Measurements from ENCODE around the gene NSMCE3.

The NSMCE3 gene

DNA sequence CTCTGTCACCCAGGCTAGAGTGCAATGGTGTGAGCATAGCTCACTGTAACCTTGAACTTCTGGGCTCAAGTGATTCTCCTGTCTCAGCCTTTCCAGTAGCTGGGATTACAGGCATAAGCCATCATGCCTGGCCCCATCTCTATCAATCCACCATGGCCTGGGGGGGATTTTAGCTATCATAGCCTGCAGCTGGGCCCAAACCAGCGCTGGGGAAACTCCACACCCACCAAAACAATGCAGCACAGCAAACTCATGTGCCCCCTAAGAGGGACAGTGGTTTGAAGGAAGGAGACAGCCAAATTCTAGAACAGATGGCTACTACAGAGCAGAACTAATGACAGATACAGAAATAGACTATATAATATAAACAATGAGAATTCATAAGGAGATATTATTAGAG is 13.8 kb upstream of the NSMCE3 start:
- H3K27ac Mint-ChIP-seq: no peak overlapping the region
- no peak overlapping the region for H3K4me3 Mint-ChIP-seq
- H3K36me3 Mint-ChIP-seq (ENCODE audit: low read depth): no peaks in the 10 kb centered on the region
- H3K4me1 Mint-ChIP-seq (ENCODE audit: low read depth): no peaks in the 10 kb centered on the region
- no peaks in the 10 kb centered on the region for H3K9me3 Mint-ChIP-seq
- intact Hi-C loops (cut with micrococcal nuclease): no loop called here
- peaks cover 14% of the 10 kb centered on the region for H3K27me3 Mint-ChIP-seq

DNA sequence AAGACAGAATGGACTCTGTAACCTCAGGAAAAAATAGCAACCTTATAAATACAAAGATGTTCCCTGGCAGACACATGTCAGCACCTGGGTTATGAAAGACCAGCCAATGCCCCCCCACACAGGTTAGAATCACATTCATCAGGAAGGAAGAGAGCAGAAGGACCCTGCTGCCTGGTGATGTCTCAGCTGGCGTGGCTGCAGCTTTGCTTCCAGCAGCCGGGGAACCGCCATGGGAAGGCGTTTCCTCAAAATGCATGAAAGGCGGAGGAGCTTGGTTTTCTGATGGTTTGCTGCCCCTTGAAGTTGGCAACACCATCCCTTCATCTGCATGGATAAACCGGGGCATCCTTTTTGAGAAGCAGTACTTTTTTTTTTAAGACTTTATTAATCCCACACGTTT is 10.9 kb upstream of the NSMCE3 start:
- Mint-ChIP-seq H3K27me3 (peaks cover 13% of the 10 kb centered on the region), H3K36me3 (ENCODE audit: low read depth) (no peaks in the 10 kb centered on the region), H3K27ac (no peak overlapping the region), H3K9me3 (no peaks in the 10 kb centered on the region), H3K4me3 (no peak overlapping the region), H3K4me1 (ENCODE audit: low read depth) (no peaks in the 10 kb centered on the region)
- intact Hi-C loops (cut with micrococcal nuclease): no loop called here

DNA sequence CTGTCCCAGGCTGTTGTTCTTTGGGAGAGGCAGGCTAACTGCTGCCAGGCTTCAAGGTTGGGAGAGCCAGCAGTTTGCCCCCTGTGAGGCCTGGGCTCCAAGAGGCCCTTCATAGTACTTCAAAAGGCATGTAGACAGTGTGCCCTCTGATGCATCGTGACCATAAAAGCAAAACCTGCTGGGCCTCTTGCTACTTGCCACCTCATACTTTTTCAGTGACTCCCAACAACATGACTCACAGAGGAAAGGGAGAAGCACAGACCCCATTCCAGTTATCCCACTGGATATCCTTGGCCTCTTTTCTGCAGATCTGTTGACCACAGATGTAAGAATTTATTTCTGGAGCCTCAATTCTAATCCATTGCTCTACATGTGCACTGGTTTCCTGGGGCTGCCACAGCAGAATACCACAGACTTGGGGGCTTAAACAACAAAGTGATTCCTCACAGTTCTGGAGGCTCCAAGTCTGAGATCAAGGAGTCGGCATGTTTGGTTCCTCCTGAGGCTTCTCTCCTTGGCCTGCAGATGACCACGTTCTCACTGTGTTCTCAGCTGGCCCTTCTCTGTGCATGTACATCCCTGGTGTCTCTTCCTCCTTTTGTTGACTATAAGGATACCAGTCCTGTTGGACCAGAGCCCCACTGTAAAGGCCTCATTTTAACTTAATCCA is 8.9 kb upstream of the NSMCE3 start:
- no peak overlapping the region for H3K27ac Mint-ChIP-seq
- H3K36me3 Mint-ChIP-seq (ENCODE audit: low read depth): no peaks in the 10 kb centered on the region
- peaks cover 10% of the 10 kb centered on the region for H3K27me3 Mint-ChIP-seq
- no peaks in the 10 kb centered on the region for H3K9me3 Mint-ChIP-seq
- no peaks in the 10 kb centered on the region for H3K4me1 Mint-ChIP-seq (ENCODE audit: low read depth)
- H3K4me3 Mint-ChIP-seq: no peak overlapping the region
- intact Hi-C loops (cut with micrococcal nuclease): loop anchor here (2.0 kb wide), 1 partner anchor 20 kb away; no protein-coding TSS in a partner anchor

DNA sequence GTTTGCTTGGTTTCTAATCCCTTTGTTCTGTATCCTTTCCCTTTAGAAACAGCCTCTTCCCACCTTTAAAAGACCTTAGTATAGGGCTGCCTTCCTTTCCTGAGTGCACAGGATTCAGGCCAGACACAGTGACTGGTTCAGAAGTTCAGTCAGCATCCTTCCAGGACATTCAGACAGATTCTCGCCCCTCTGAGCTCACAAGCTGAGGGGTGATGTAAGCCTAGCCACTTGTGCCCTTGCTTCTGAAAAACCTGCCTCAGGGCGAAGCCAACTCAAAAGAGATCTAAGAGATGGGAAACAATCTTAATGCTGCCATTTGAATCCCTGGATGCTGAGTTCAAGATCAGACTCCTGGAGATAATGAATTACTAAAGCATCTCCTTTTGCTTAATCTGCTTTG is 6.7 kb upstream of the NSMCE3 start:
- no peaks in the 10 kb centered on the region for H3K36me3 Mint-ChIP-seq (ENCODE audit: low read depth)
- H3K27ac Mint-ChIP-seq: no peak overlapping the region
- H3K9me3 Mint-ChIP-seq: no peaks in the 10 kb centered on the region
- intact Hi-C loops (cut with micrococcal nuclease): no loop called here
- H3K27me3 Mint-ChIP-seq: peaks cover 10% of the 10 kb centered on the region
- H3K4me1 Mint-ChIP-seq (ENCODE audit: low read depth): no peaks in the 10 kb centered on the region
- H3K4me3 Mint-ChIP-seq: no peak overlapping the region

DNA sequence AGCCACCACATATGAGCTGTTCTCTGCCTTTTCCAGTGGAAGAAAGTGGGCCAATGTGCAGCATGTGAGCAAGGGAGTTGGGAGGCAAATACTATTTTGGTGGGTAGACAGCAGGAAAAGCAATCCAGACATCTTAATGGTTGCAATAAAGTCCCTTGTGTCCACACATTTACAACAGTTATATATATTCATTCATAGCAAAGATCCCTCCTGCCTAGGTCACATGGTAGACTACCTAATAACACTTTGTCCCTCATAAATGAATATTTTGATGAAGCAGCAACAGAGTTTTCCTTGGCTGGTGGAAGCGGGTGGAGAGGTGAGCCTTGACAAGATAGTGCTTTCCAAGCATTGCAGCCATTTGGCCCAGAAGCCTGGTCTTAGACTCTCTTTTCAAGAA is 6.2 kb upstream of the NSMCE3 start:
- Mint-ChIP-seq H3K9me3 (no peaks in the 10 kb centered on the region), H3K36me3 (ENCODE audit: low read depth) (no peaks in the 10 kb centered on the region), H3K27me3 (peaks cover 10% of the 10 kb centered on the region), H3K4me1 (ENCODE audit: low read depth) (no peaks in the 10 kb centered on the region), H3K4me3 (no peak overlapping the region), H3K27ac (no peak overlapping the region)
- intact Hi-C loops (cut with micrococcal nuclease): no loop called here

DNA sequence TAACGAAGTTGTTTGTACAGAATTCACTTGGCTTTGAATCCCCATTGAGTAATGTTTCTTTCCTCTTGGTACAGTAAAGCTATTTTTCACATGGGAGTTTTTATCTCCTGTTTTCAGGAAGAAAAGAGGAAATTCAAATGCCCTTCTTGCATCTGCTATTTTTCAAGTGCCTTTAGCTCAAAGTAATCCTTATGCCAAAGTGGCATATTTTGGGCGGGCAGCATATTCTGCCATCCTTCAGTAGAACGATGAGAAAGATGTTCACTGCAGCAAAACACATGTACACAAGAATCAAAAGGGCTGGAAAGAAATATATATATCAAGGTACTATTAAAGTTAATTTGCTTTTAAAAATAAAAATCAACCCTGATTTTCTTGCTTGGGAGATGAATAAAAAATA is 5.3 kb upstream of the NSMCE3 start:
- Mint-ChIP-seq H3K27me3 (peaks cover 3% of the 10 kb centered on the region), H3K27ac (no peak overlapping the region), H3K36me3 (ENCODE audit: low read depth) (peaks cover 2% of the 10 kb centered on the region), H3K4me3 (no peak overlapping the region), H3K9me3 (no peaks in the 10 kb centered on the region), H3K4me1 (ENCODE audit: low read depth) (no peaks in the 10 kb centered on the region)
- intact Hi-C loops (cut with micrococcal nuclease): no loop called here

DNA sequence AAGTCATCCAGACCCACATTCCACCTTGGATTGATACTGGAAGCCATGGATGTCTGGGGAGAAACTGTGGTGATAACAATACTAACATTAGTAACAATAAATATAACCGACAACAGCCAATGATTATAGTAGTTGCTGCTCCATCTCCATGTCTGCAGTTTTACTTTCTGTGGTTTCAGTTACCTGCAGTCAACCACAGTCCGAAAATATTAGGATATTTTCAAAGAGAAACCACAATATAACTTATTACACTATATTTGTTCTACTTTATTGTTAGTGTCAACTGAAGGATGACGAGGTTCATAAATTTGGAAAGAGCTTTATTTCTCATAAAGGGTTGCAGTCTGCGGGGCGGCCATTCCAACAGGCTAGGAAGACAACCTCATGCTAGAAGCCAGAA is 2.6 kb upstream of the NSMCE3 start:
- Mint-ChIP-seq H3K4me3 (no peak overlapping the region), H3K27ac (no peak overlapping the region), H3K4me1 (ENCODE audit: low read depth) (peaks cover 13% of the 10 kb centered on the region), H3K27me3 (peaks cover 2% of the 10 kb centered on the region), H3K9me3 (no peaks in the 10 kb centered on the region), H3K36me3 (ENCODE audit: low read depth) (peaks cover 13% of the 10 kb centered on the region)
- intact Hi-C loops (cut with micrococcal nuclease): no loop called here

DNA sequence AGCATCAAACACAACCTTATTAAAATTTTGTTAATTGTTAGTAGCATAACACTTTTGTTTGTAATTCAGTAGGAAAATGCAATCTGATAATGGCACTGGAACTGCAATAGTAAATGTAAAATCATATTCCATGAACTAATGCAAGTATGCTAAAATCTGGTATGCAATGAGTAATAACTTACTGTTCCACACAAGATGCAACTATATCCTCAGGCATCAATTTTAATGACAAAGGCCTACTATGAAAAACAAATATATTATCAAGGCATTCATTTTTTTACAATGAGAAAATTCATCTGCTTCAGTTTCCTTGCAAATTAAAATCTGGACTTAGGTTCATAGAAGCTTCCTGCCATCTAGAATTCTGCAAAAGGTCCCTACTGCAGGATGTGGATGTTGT is 1.4 kb upstream of the NSMCE3 start:
- Mint-ChIP-seq H3K27ac (no peak overlapping the region), H3K4me3 (no peak overlapping the region), H3K27me3 (peaks cover 2% of the 10 kb centered on the region), H3K4me1 (ENCODE audit: low read depth) (peaks cover 26% of the 10 kb centered on the region), H3K36me3 (ENCODE audit: low read depth) (peaks cover 13% of the 10 kb centered on the region), H3K9me3 (no peaks in the 10 kb centered on the region)
- intact Hi-C loops (cut with micrococcal nuclease): no loop called here

DNA sequence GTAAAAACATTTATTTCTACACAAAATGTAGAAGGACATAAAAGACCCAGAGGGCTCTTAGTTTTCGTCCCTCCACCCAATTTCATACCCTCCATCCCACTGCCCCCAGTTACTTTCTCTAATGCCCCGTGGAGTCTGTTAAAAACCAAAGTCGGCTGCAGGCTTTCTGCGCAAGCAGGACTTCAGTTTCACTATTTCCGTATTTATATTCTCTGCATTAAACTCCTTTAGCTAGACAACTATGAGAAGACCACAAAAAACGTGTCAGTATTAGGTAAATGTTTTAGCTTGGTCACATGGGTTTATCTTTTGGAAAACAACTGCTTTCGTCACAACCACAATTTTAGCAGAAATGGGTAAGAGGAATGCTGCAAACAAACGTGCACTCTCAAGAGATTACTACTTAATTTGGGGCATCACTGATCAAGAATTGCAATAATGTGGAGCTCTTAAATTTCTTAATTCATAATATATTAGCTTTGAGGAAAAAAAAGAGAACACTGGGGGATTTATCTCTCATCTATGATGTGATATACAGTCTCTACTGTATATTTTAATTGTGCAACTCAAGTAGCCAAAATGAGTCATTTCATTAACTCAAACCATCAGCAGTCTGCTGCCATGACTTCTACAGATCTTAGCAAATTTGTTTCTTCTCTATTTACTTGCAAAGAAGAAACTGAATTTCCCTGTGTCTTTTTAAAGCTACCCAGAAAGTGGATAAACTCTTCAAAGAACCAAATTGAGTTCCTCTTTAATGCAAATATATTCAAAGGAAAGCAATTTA is 740 bp upstream of the NSMCE3 start:
- Mint-ChIP-seq H3K27me3 (peaks cover 2% of the 10 kb centered on the region), H3K4me3 (peak overlapping the region; percentile 95), H3K36me3 (ENCODE audit: low read depth) (peaks cover 13% of the 10 kb centered on the region), H3K4me1 (ENCODE audit: low read depth) (peaks cover 31% of the 10 kb centered on the region), H3K27ac (peak overlapping the region; percentile 89), H3K9me3 (no peaks in the 10 kb centered on the region)
- intact Hi-C loops (cut with micrococcal nuclease): no loop called here

DNA sequence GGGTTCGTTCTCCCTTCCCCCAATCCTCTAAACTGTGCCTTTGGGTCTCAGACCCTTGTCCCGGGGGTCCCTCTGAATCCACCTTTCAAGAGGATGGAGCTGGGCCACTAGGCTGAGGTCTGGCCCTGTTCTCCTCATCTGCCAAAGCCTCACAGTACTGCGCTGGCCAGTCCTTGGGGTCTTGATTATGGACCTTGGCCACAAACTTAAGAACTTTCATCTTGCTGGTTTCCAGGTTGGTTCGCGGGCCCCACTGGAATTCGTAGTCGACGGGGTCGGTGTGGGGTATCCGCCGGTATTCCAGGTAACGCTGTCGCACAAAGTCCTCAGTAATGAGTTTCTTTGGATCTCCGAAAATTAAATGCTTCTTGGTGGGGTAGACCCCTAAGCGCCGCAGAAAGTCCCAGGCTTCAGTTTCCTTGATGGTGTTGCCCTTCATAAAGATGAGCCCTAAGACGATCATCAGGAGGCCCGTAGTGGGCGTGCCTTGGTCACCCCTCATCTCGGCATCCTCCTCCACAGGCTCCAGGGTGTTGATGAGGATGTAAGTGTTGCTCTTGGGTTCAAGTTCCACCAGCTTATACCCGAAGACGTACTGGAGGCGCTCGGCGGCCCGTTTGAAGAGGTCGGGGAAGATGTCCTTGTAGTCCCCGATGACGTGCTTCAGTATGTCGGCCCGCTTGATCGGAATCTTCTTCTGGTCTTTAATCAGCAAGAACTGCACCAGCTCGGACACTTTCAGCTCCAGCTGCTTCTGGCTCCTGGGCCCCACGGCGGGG is 727 bp downstream of the NSMCE3 start:
- no peaks in the 10 kb centered on the region for H3K9me3 Mint-ChIP-seq
- peaks cover 13% of the 10 kb centered on the region for H3K36me3 Mint-ChIP-seq (ENCODE audit: low read depth)
- intact Hi-C loops (cut with micrococcal nuclease): no loop called here
- H3K27ac Mint-ChIP-seq: peak overlapping the region; percentile 89
- H3K27me3 Mint-ChIP-seq: no peaks in the 10 kb centered on the region
- H3K4me1 Mint-ChIP-seq (ENCODE audit: low read depth): peaks cover 31% of the 10 kb centered on the region
- peak overlapping the region; percentile 95 for H3K4me3 Mint-ChIP-seq

DNA sequence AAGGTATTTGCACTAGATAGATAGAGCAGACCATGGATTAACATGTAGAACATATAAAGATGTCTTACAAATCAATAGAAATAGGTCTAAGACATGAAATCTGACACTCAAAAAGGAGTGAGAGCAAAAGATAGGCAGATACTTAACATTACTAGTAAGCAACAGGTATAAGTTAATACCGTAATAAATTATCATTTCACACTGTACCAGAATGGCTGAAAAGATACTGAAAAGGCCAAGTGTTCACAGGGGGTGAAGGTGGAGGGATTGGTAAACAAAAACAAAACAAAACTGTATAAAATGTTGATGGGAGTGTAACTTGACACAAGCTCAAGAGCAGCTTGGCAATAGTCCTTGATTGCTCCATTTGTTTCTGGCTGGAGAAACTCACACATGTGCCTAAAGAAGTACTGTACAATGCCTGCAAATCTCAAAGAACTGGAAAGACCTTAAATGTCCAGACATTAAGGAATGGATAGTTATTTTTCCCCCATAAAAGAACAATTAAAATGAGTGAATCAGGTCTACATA is 3.5 kb downstream of the NSMCE3 start:
- Mint-ChIP-seq H3K27ac (no peak overlapping the region), H3K9me3 (no peaks in the 10 kb centered on the region), H3K4me3 (no peak overlapping the region), H3K27me3 (no peaks in the 10 kb centered on the region), H3K4me1 (ENCODE audit: low read depth) (peaks cover 31% of the 10 kb centered on the region), H3K36me3 (ENCODE audit: low read depth) (peaks cover 13% of the 10 kb centered on the region)
- intact Hi-C loops (cut with micrococcal nuclease): no loop called here

DNA sequence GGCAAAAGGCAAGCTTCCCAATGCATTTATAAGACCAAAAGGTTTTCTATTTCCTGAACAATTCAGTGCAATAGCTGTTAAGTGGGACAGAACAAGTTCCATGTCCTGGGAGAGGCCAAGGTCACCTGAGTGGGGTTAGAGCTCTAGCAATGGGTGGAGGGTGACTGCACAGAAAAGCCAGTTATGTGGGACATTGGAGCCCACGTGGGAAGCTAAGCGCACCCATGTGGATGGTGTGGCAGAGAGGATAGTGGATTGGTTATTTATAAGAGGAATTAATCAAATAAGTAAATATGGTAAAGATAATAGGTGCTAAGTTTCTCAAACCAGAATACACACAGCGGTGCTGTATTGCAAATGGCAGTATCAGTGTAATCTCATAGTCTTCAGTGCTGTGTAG is 6.3 kb downstream of the NSMCE3 start:
- Mint-ChIP-seq H3K27me3 (peaks cover 2% of the 10 kb centered on the region), H3K36me3 (ENCODE audit: low read depth) (no peaks in the 10 kb centered on the region), H3K9me3 (no peaks in the 10 kb centered on the region), H3K4me1 (ENCODE audit: low read depth) (peaks cover 22% of the 10 kb centered on the region), H3K27ac (no peak overlapping the region), H3K4me3 (no peak overlapping the region)
- intact Hi-C loops (cut with micrococcal nuclease): no loop called here

DNA sequence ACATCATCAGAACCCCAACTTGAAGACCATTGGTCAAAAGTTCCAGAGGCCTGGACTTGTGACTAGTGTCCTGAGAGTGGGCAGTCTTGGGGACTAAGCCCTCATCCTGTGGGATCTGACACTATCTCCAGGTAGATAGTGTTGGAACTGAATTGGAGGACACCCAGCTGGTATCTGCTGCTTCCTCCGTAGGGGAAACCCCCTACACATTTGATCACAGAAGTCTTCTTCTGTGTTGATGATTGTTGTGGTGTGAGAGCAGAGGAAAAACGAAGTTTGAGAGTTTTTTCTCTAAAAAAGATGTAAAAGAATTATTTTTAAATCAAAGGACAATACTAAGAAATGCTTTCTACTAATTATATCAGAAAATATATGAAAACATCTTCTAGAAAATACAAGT is 6.9 kb downstream of the NSMCE3 start:
- H3K36me3 Mint-ChIP-seq (ENCODE audit: low read depth): no peaks in the 10 kb centered on the region
- H3K27ac Mint-ChIP-seq: no peak overlapping the region
- H3K4me1 Mint-ChIP-seq (ENCODE audit: low read depth): peaks cover 22% of the 10 kb centered on the region
- intact Hi-C loops (cut with micrococcal nuclease): no loop called here
- H3K4me3 Mint-ChIP-seq: no peak overlapping the region
- peaks cover 2% of the 10 kb centered on the region for H3K27me3 Mint-ChIP-seq
- no peaks in the 10 kb centered on the region for H3K9me3 Mint-ChIP-seq

DNA sequence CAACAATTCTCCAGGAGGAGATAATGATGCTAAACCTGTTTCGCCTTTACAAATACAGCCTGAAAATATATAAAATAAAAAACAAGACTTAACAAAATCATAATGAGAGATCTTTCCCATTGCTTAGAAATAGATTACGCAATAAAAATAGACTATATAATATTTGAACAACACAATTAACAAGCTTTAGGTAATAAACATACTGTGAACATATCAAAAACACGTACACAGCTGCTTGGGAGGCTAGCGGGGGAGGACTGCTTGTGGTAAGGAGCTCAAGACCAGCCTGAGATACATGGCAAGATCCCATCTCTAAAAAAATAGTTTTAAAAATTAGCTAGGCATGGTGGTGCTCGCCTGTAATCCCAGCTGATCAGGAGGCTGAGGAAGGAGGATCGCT is 8.7 kb downstream of the NSMCE3 start:
- peaks cover 5% of the 10 kb centered on the region for H3K4me1 Mint-ChIP-seq (ENCODE audit: low read depth)
- no peaks in the 10 kb centered on the region for H3K36me3 Mint-ChIP-seq (ENCODE audit: low read depth)
- intact Hi-C loops (cut with micrococcal nuclease): no loop called here
- H3K4me3 Mint-ChIP-seq: no peak overlapping the region
- H3K27me3 Mint-ChIP-seq: peaks cover 2% of the 10 kb centered on the region
- H3K27ac Mint-ChIP-seq: no peak overlapping the region
- no peaks in the 10 kb centered on the region for H3K9me3 Mint-ChIP-seq

Measured in dendritic cell treated with granulocyte-macrophage colony-stimulating factor and Interleukin-4, amounts not matched to agents 40 ng/mL and 50 ng/mL, for 4 days (primary cell).